Esophagus squamous epithelium (tissue), 5 donors: ENCODE results near the gene CADM2. TPM values are rescaled to one million over a fixed set of nuclear protein-coding genes. Genes with fewer than 3 reads are reported as not detected.

Experiments
- DNase-seq: peaks from one replicate; lab custom pipeline; 2025; lab: John Stamatoyannopoulos, UW
- H3K27ac ChIP-seq, 4 donors: fragments of 200-600 bp; sonication (generic); one replicate each; pipeline ENCODE4 v1.5.1; 2016 to 2019; ENCODE audit warnings: mild to moderate bottlenecking in 1 of 4
- H3K27me3 ChIP-seq, 4 donors: fragments of 200-600 bp; sonication (generic); 1 replicate in 3 of 4; 2 replicates in 1 of 4; pipeline versions ENCODE4 v1.5.1 to v1.6.0; 2017 to 2021; ENCODE audit warnings: antibody characterized with exemption in 1 of 4
- H3K36me3 ChIP-seq, 3 donors: fragments of 200-600 bp; sonication (generic); one replicate each; pipeline ENCODE4 v1.5.1; 2016 to 2019
- H3K4me1 ChIP-seq, 3 donors: fragments of 200-600 bp; sonication (generic); one replicate each; pipeline ENCODE4 v1.5.1; 2017 to 2019
- H3K4me3 ChIP-seq, 4 donors: fragments of 200-600 bp; sonication (generic); 1 replicate in 3 of 4; 2 replicates in 1 of 4; pipeline ENCODE4 v1.5.1; 2016 to 2019; ENCODE audit warnings: mild to moderate bottlenecking in 2 of 4, moderate library complexity in 1 of 4
- H3K9me3 ChIP-seq, 3 donors: fragments of 200-600 bp; sonication (generic); one replicate each; pipeline ENCODE4 v1.5.1; 2016 to 2019
- POLR2A ChIP-seq, 4 donors: fragments of 450-650 bp; IDR thresholded peaks; one replicate each; pipeline ENCODE4 v1.6.1; 2017; ENCODE audit warnings: antibody characterized with exemption in 4 of 4, mild to moderate bottlenecking in 4 of 4, moderate library complexity in 3 of 4
- WGBS, 2 donors: methylation state at CpG; one replicate each; pipeline ENCODE4 v1.1.5; 2018; 5-methylcytosine and 5-hydroxymethylcytosine counted together
- intact Hi-C: fragments of 100-400 bp; cut with DNase I; formaldehyde crosslinking; loops from one replicate; pipeline ENCODE4 v1.15.0; 2022
- total RNA-seq, 4 donors: library from RNA; depleted of rRNA; stranded (reverse); fragments of >200 nt; gene quantifications; one replicate each; pipeline ENCODE4 v1.1.0, GENCODE V29; 2016
- TF ChIP-seq, protein P1 (sequence below), 6 experiments: fragments of 450-650 bp in 4 of 6; fragments of 200-600 bp in 2 of 6; sonication (generic) in 2 of 6; IDR thresholded peaks; one replicate each; pipeline ENCODE4 v1.5.1; 2016 to 2019; ENCODE audit warnings: antibody characterized with exemption in 6 of 6, mild to moderate bottlenecking in 4 of 6, moderate library complexity in 4 of 6
- donor health status: DM: yes; HTN: yes; CAD: no.

The CADM2 gene
- total RNA-seq, 4 donors from 2014 or later: 0.08 to 0.76 (median 0.34) TPM

DNA sequence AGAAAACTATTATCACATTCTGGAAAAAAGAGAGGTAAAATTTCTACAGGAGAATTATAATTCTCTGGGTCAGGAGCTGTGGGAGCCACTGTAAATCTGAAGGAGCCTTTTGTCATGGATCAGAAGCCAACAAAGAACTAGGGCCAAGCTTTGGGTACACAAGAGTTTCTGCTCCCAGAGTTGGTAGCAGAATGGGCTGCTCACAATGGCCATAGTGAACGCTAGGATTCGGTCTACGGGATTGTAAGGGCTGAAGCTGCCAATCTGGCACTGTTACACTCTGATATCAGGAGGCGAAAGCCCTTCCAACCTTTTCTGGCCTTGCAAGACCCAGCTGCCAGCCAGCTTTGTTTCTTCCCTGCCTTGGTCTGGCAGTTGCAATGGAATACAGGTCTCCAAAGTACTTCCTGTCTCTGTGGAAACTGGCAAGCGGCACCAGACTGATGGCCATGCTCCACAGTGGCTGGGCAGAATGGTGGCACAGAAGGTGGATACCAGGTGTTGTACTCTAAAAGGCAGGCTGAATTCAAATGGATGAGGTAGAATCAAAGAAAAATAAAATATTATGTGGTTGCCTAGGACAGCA lies 831.7 kb downstream of the CADM2 start:
- Histone ChIP-seq H3K4me1 (no peaks in the 10 kb centered on the region), H3K27me3 (no peaks in the 10 kb centered on the region), H3K4me3 (no peak overlapping the region), H3K36me3 (no peaks in the 10 kb centered on the region), H3K9me3 (no peaks in the 10 kb centered on the region), H3K27ac (no peak overlapping the region)
- WGBS, 2 donors: 73 to 82% methylated on average over 2 to 5 of the region's 5 CpGs
- intact Hi-C loops: no loop called here
- no peak for DNase-seq
- no peak for TF ChIP-seq POLR2A (IDR thresholded peaks at IDR 0.05)
- TF ChIP-seq, protein P1, sequence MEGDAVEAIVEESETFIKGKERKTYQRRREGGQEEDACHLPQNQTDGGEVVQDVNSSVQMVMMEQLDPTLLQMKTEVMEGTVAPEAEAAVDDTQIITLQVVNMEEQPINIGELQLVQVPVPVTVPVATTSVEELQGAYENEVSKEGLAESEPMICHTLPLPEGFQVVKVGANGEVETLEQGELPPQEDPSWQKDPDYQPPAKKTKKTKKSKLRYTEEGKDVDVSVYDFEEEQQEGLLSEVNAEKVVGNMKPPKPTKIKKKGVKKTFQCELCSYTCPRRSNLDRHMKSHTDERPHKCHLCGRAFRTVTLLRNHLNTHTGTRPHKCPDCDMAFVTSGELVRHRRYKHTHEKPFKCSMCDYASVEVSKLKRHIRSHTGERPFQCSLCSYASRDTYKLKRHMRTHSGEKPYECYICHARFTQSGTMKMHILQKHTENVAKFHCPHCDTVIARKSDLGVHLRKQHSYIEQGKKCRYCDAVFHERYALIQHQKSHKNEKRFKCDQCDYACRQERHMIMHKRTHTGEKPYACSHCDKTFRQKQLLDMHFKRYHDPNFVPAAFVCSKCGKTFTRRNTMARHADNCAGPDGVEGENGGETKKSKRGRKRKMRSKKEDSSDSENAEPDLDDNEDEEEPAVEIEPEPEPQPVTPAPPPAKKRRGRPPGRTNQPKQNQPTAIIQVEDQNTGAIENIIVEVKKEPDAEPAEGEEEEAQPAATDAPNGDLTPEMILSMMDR (IDR thresholded peaks at IDR 0.05): no peak

DNA sequence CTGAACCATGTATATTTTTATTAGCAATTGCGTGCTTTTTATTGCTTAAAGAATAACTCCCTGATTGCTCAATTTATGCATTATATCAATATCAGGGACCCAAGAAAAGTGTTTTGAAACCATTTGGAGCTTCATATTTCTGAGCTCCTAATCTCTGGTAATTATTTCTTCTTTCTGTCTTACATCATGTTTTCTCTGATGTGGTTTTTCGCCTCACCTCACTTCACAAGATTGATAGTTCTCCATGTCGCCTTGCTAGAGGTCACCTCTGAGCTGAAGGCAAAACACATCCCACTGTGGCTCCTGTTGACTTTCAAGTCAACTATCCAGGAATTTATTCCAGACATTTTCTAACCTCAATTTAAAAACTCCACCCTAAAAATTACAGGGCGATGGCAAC lies 837.4 kb downstream of the CADM2 start:
- intact Hi-C loops: no loop called here
- Histone ChIP-seq H3K36me3 (no peaks in the 10 kb centered on the region), H3K4me1 (no peaks in the 10 kb centered on the region), H3K9me3 (no peaks in the 10 kb centered on the region), H3K4me3 (no peak overlapping the region), H3K27ac (no peak overlapping the region), H3K27me3 (no peaks in the 10 kb centered on the region)
- WGBS, 2 donors: 56 to 73% methylated on average over 4 of the region's 4 CpGs
- no peak for TF ChIP-seq POLR2A (IDR thresholded peaks at IDR 0.05)
- TF ChIP-seq, protein P1 (IDR thresholded peaks at IDR 0.05): no peak
- DNase-seq: no peak

DNA sequence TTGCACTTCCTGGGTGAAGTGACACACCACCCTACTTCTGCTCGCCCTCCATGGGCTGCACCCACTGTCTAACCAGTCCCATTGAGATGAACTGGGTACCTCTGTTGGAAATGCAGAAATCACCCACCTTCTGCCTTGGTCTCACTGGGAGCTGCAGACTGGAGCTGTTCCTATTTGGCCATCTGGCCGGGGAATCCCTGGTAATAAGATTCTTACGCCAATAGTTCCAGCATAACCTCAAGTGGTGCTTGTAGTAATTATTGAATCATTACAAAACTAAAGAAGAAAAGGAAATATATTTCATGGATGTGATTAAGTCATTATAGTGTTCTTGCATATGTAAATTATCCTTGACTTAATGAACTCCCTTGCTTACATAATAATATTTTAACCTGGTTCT lies 841.9 kb downstream of the CADM2 start:
- Histone ChIP-seq H3K27me3 (no peaks in the 10 kb centered on the region), H3K27ac (no peak overlapping the region), H3K9me3 (no peaks in the 10 kb centered on the region), H3K4me3 (no peak overlapping the region), H3K36me3 (no peaks in the 10 kb centered on the region), H3K4me1 (no peaks in the 10 kb centered on the region)
- WGBS, 2 donors: 69 to 92% methylated on average over 2 to 3 of the region's 3 CpGs
- TF ChIP-seq, protein P1 (IDR thresholded peaks at IDR 0.05): no peak
- no peak for TF ChIP-seq POLR2A (IDR thresholded peaks at IDR 0.05)
- intact Hi-C loops: no loop called here
- no peak for DNase-seq

DNA sequence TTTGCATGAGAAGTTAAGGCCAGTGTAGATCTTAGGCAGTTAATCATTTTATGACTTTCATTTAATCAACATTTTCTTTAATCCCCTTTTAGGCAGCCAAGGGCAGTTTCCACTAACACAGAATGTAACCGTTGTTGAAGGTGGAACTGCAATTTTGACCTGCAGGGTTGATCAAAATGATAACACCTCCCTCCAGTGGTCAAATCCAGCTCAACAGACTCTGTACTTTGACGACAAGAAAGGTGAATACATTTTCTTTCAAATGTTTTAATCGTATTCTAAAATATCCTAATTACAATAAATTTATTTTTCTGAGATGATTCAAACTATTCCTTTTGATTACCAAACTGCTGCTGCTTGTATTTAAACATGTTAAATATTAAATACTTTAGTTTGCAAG lies 843.2 kb downstream of the CADM2 start:
- H3K27me3 ChIP-seq: no peaks in the 10 kb centered on the region
- no peaks in the 10 kb centered on the region for H3K9me3 ChIP-seq
- no peak overlapping the region for H3K27ac ChIP-seq
- TF ChIP-seq POLR2A (IDR thresholded peaks at IDR 0.05): no peak
- TF ChIP-seq, protein P1 (IDR thresholded peaks at IDR 0.05): no peak
- no peak overlapping the region for H3K4me3 ChIP-seq
- DNase-seq: no peak
- H3K36me3 ChIP-seq: no peaks in the 10 kb centered on the region
- WGBS, 2 donors: 19 to 23% methylated on average over 3 of the region's 3 CpGs
- no peaks in the 10 kb centered on the region for H3K4me1 ChIP-seq
- intact Hi-C loops: no loop called here

DNA sequence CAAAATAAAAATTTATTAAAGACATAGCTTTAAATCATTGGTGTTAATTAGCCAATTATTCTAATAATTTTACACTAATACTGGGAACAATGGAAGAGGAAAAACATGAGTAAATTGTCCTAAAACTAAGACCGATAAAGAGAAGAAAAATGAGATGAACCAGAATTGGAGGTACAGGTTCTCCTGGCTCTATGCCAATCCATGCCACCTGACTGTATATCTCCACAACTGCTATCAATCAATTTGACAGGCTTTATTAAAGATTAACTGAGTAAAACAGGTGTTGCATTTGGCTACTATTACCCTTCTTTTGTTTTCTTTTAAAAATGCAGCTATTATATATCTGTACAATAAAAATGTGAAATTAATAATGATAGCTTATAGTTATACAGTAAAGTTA lies 850.0 kb downstream of the CADM2 start:
- no peaks in the 10 kb centered on the region for H3K9me3 ChIP-seq
- H3K27me3 ChIP-seq: no peaks in the 10 kb centered on the region
- DNase-seq: no peak
- intact Hi-C loops: no loop called here
- H3K4me3 ChIP-seq: no peak overlapping the region
- H3K27ac ChIP-seq: no peak overlapping the region
- no peaks in the 10 kb centered on the region for H3K36me3 ChIP-seq
- TF ChIP-seq, protein P1 (IDR thresholded peaks at IDR 0.05): no peak
- TF ChIP-seq POLR2A (IDR thresholded peaks at IDR 0.05): no peak
- H3K4me1 ChIP-seq: no peaks in the 10 kb centered on the region
- 48 to 57% methylated on average over 1 of the region's 1 CpG for WGBS, 2 donors
